ENCODE measurements around the gene DGKB.

Gene DGKB

GRCh38 chr7:14859267-14859666, 43.3 kb downstream of the DGKB start:
- DNase-seq (ENCODE audit: low read depth in 3 of 3): no peak

DNA sequence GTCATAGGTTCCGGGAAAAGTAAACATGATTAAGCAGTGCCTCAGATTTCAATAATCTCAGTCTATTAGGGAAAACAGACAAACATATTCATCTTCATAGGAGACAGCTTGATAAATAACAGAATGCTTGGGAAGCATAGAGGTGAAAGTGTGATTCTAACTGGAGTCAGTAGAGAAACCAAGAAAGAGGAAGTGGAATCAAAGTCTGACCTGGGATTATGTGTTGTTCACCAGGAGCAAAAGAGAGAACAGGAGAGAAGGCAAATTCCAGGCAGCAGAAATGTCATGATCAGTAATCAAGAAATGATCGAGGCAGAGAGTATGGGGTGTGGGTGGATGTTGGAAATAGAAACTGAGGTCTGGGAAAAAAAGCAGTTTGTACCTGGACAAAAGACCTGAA, 43.7 kb downstream of the DGKB start:
- DNase-seq (ENCODE audit: low read depth in 3 of 3): no peak

DNA sequence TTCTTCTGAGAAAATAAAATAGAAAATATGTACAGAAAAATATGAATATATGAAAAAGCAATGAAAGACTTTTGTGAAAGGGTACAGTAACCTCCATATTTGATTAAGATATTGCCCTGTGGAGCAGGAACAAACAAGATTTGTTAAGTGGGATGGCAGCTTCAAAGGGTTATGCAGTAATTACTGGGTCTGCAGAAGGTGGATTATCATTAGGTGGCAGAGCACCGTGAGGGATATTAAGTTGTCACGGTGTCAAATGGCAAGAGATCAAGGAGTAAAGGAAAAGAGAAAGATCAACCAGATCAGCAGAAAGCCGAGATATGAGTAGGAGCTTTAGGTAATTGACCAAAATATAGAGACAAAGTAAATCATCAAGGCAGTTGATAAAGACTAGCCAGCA, 44.1 kb downstream of the DGKB start:
- DNase-seq (ENCODE audit: low read depth in 3 of 3): no peak

DNA sequence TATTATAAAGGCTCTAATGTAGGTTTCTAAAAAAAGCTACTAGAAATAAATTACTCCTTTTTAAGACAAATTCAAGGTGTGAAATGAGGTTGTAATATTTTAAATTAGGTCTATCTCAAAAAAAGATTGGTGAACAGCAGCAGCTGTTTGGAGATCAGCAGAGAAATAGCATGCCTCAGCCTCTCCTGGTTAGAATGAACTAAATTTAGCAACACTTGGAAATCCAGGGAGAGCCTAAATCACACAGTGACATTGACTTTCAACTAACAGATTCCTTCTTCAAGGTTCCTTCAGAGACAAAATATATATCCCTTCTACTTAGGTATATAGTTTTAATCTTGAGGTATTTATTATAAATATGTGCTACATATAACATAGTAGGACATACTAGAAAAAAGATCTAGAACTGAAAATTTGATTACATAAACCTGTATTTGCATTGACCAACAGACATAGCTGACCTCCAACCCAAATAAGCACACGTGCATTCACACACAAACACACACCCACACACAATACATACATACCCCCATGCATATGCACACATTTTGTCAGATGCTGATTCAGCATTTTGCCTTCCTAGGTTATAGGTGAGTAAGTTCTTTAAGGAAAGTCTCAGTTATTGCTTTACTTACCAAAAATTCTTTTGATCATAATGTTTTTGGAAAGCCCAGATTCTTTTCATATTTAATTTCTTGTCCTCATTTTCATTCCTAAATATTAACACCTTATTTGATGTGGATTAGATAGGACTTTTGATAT, 47.3 kb downstream of the DGKB start:
- no peak for DNase-seq (ENCODE audit: low read depth in 3 of 3)

DNA sequence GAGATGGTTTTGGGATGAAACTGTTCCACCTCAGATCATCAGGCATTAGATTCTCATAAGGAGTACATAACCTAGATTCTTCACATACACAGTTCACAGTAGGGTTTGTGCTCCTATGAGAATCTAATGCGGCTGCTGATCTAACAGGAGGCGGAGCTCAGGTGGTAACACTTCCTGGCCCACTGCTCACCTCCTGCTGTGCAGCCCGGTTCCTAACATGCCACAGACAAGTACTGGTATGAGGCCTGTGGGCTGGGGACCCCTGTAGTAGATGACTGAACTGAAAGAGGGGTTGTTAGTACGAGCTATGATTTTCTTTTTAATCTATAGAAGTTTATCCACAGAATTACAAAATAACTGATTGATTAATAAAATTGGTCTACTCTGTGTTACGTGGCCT, 48.1 kb downstream of the DGKB start:
- DNase-seq (ENCODE audit: low read depth in 3 of 3): no peak

DNA sequence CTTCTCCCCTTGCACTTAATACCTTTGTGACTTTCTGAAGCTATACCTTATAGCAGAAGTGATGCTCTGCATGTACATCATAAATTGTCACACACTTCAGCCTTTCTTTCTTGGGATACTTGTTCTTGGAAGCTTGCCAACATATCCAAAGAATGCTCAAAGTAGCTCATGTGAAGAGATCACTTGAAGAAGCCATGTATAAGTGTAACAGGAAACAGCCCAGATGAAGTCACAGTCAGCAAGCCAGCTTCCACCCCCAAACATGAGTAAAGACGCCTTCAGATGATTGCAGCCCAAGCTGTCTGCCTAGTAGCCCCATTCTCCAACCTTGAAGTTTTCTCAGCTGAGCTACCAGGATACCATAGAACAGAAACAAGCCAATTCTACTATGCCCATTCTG, 50.9 kb downstream of the DGKB start:
- DNase-seq (ENCODE audit: low read depth in 3 of 3): no peak

DNA sequence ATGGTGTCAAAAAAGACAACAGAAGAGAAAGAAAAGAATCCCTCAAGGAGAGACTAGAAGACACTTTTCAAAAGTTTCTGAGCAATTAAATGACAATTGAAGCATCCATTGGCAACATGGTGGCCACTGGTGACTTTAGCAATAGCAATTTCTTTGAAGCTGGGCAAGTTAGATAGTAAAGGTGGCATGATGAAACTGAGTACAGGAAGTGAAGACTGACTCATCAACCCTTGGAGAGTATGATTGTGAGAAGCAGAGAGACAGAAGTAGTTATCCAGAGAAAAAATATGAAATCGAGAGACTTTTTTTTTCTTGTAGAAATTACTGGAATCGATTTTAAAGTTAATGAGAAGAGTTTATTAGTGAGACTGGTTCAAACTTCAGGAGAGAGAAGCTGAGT, 52.5 kb downstream of the DGKB start:
- DNase-seq (ENCODE audit: low read depth in 3 of 3): no peak

- no peak for DNase-seq (ENCODE audit: low read depth in 3 of 3)
Observed at GRCh38 chr7:14846405-14846804, 56.1 kb downstream of the DGKB start.

DNA sequence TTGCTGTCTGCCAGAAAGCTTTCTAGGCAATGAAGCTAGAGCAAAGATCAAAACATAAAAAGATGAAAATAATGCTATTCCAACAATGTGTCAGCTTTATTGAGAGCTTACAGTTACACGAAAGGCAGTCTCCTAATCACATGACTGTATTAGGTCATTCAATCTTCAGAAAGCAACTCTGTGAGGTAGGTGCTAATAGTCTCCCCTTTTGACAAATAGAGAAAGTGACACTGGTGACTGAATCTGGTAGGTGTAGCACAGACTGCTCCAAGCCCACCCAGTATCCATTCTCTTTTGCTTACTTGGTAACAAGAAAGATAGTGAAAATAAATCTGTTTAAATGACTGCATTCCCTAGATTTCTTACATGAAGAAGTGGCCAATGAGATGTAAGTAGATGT, 58.8 kb downstream of the DGKB start:
- no peak for DNase-seq (ENCODE audit: low read depth in 3 of 3)

DNA sequence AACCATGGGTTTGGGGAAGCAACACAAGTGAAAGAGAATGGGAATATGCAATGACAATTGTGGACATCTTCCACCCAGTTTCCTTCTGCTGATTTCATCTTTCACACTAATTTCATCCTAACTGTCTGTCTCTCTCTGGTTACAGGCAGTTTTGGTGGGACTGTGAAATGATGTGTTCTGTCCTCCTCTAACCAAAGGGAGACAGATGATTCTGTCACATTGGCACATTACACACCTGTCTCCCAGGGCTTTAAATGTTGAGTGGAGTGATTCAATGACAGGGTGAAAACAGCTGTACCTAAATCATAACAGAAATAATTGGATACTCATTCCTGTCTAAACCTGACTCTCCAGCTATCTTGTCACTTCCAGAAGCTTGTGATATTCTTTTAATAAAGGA, 60.0 kb downstream of the DGKB start:
- no peak for DNase-seq (ENCODE audit: low read depth in 3 of 3)

GRCh38 chr7:14841869-14842268, 60.7 kb downstream of the DGKB start:
- DNase-seq (ENCODE audit: low read depth in 3 of 3): no peak

DNA sequence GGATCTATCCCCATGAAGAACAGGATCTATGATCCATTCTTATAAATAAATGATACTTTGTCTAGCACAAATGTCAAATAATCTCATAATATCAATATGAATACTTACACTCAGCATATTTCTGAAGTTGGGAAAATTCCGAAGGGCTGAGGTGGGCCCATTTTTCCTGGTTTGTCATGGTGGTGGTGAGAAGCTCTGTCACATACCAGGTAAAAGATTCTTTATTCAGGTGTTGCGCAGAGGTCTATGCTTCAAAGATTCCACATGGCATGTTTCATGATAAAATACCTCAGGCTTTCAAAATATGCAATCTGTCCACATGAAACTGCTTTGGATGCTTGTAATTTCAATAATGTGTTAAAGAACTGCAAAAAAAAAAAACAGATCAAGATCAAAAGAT, 61.5 kb downstream of the DGKB start:
- DNase-seq (ENCODE audit: low read depth in 3 of 3): no peak

DNA sequence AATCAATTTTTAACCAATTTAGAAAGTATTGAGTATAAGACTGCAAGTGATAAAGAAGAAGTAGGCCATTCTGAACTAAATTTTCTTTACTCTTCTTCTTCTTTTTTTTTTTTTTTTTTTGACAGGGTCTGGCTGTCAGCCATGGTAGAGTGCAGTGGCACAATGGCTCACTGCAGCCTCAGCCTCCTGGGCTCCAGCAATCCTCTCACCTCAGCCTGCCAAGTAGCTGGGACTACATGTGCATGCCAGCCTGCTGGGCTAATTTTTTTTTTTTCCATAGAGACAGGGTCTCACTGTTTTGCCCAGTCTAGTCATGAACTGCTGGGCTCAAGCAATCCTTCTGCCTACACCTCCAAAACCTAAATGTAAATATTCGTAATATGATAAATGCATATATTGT, 63.2 kb downstream of the DGKB start:
- no peak for DNase-seq (ENCODE audit: low read depth in 3 of 3)

- DNase-seq (ENCODE audit: low read depth in 3 of 3): no peak
Observed at GRCh38 chr7:14837216-14837615, 65.3 kb downstream of the DGKB start.

DNA sequence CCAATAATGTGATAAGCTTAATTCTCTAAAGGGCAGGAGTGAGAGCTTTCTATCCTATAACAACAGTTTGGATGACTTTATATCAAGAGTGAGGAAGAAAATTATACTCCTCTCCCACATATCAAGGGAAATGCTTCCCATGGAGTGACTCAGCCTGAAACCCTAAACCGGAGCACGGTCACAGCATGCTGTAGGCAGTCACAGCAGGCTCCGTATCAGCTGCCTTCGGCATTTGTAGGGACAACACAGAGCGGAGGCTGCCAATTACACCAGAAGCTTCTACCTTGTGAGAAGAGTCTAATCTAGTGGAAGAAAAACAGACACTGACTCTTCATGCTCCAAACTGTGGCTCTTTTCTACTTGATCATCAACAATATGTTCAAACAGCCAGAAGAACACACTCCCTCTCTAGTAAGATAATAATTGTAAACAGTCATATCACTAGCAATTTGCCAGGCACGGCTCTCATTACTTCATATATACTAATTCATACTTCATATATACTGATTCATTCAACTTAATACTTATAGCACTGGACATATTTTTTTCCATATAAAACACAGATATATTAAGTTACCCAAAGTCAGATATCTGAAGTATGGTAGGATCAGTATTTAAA, 65.9 kb downstream of the DGKB start:
- DNase-seq (ENCODE audit: low read depth in 3 of 3): no peak

DNA sequence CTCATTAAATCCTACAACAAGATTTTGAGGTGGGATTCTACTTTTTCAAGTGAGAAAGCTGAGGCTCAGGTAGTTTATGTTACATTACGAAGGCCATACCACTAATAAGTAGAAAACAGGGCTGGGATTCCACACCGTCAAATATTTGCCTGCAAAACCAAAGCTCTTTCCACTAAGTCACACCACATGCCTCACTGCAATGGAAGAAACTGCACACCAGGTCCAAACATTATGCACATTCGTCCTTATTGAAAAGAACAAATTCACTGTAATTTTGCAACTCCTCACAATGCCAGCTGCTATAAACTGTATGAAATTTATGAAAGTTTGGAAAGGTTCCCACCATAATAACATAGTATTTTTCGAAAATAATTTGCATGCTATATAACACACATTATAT, 66.5 kb downstream of the DGKB start:
- no peak for DNase-seq (ENCODE audit: low read depth in 3 of 3)

GRCh38 chr7:14835384-14835783, 67.2 kb downstream of the DGKB start:
- no peak for DNase-seq (ENCODE audit: low read depth in 3 of 3)

GRCh38 chr7:14834883-14835282, 67.7 kb downstream of the DGKB start:
- no peak for DNase-seq (ENCODE audit: low read depth in 3 of 3)

DNA sequence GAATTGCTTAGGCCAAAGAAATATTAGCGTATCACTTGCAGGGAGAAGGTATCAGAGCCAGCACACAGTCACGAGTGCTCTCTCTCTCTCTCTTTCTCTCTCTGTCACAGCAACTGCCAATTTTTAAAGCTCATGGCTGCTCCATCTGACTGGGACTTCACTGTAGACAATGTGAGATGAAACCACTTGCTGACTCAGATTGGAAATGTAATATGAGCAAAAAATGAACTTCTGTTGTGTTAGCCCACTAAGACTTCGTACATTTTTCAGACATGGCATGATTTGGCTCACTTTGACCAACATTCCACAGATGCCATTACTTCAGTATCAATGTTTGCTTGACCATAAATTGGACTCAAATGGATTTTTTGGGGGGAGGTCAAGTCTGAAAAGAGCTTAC, 68.1 kb downstream of the DGKB start:
- no peak for DNase-seq (ENCODE audit: low read depth in 3 of 3)

DNA sequence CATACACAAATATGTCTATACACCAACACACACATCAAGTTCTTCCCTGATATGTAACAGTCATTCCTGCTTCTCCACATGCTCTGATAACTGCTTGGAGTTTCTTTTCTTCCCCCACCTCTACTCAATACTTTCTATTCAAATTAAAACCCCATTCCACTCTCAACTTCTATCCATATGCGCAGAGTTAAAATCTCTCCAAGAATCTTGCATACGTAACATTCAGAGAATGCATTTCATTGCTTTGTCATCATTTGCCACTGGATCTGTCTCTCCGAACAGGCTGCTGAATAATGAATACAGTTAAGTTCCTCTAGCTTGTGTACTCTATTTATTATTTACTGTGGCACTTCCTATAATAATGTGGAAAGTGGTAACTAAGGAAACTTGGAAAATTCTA, 68.8 kb downstream of the DGKB start:
- DNase-seq (ENCODE audit: low read depth in 3 of 3): no peak

DNA sequence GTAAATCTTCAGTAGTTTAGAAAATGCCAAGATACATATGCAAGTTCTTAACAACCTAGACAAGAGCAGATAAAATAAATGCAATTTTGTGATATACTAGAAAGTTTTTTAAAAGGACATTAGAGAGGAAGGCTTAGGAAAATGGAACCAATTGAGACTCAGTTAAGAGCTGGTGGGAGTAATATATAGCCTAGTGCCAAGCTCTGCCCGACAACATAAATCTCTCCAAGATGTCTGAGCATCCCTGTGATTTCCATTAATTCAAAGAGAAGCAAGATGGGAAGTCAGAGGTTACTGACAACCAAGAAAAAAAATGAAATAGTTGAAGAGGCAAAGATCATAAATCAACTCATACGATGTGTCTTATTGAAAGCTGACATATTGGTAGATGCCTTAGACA, 74.5 kb downstream of the DGKB start:
- no peak for DNase-seq (ENCODE audit: low read depth in 3 of 3)

GRCh38 chr7:14826426-14826825, 76.1 kb downstream of the DGKB start:
- no peak for DNase-seq (ENCODE audit: low read depth in 3 of 3)

- DNase-seq (ENCODE audit: low read depth in 3 of 3): no peak
Observed at GRCh38 chr7:14825912-14826311, 76.6 kb downstream of the DGKB start.

- DNase-seq (ENCODE audit: low read depth in 3 of 3): no peak
Observed at GRCh38 chr7:14822481-14822854, 80.1 kb downstream of the DGKB start.

All from stimulated activated CD4-positive, alpha-beta T cell treated with anti-CD3 and anti-CD28 coated beads, TNF-alpha, amount 100 ng/mL, for 48 hours (primary cell).